Bronchial epithelial cell (primary cell): Measurements from ENCODE around the gene GFRAL. TPM values are rescaled to one million over a fixed set of nuclear protein-coding genes. Genes with fewer than 3 reads are reported as not detected.

Experiments
- DNase-seq: peaks from one replicate; pipeline ENCODE4 v3.0.0-alpha.2; 2010; ENCODE audit warnings: low read depth
- FAIRE-seq: peaks from 2 replicates; lab custom pipeline; 2011; peaks lifted over from hg19 to GRCh38; lab: Jason Lieb, UNC
- H3K27me3 ChIP-seq: 2 replicates; pipeline ENCODE4 v1.5.1; 2011; ENCODE audit warnings: low read length; ENCODE audit not compliant: control insufficient read depth, insufficient read depth
- H3K36me3 ChIP-seq: 2 replicates; pipeline ENCODE4 v1.5.1; 2011; ENCODE audit warnings: low read length; ENCODE audit not compliant: control insufficient read depth, insufficient read depth
- H3K4me3 ChIP-seq: 2 replicates; pipeline ENCODE4 v1.5.1; 2011; ENCODE audit warnings: mild to moderate bottlenecking, low read depth, low read length, control low read depth
- CTCF ChIP-seq: IDR thresholded peaks from 2 replicates; pipeline ENCODE4 v1.5.1; 2011; ENCODE audit warnings: mild to moderate bottlenecking, moderate library complexity, low read length, control low read depth, inconsistent platforms; ENCODE audit not compliant: insufficient read depth, severe bottlenecking
- total RNA-seq: library from RNA; depleted of rRNA; stranded (reverse); fragments of >200 nt; gene quantifications from 2 replicates; pipeline ENCODE4 v1.2.1, GENCODE V29; 2014

The GFRAL gene
- total RNA-seq, 1 donor from 2014 or later = not detected

GRCh38 chr6:55377150-55377549 lies 49.9 kb downstream of the GFRAL start:
- Histone ChIP-seq H3K27me3 (no peaks in the 10 kb centered on the region), H3K4me3 (no peak overlapping the region), H3K36me3 (no peaks in the 10 kb centered on the region)
- DNase-seq (no peak), FAIRE-seq (no peak)
- no peak for TF ChIP-seq CTCF

DNA sequence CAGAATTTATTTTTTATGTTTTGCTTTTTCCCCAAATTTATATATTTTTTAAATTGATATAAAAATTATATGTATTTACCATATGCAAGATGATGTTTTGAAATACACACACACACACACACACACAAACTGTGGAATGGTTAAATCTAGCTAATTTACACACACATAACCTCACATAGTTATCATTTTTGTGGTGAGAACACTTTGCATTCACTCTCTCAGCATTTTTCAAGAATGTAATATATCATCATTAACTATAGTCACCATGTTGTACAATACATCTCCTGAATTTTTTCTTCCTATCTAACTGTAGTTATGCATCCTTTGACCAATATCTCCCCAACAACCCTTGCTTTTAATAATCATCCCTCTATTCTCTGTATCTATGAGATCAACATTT lies 52.2 kb downstream of the GFRAL start:
- H3K27me3 ChIP-seq = peaks cover under 1% of the 10 kb centered on the region
- no peak overlapping the region for H3K4me3 ChIP-seq
- DNase-seq (no peak), FAIRE-seq (no peak)
- no peaks in the 10 kb centered on the region for H3K36me3 ChIP-seq
- TF ChIP-seq CTCF = no peak

- DNase-seq = no peak
Measured at GRCh38 chr6:55379895-55380294, 52.6 kb downstream of the GFRAL start.

DNA sequence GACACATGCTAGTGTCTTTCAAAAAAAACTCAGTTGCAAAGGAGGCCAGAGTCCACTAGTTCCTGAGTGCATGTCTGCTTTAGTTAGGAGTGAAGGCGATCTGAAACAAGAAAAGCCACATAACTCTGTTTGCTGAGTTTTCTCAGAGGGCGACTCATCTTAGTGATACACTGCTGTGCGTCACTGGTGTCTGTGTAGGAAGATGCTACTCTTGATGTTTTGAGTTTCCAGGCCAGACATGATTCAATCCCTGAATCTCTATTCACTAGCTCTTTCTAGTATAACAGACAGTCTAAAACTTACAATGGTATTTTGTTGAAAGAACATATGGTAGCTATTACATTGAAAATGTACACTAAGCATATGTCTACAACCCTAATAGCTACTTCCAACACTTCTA lies 60.9 kb downstream of the GFRAL start:
- FAIRE-seq = no peak
- H3K4me3 ChIP-seq = no peak overlapping the region
- peaks cover 2% of the 10 kb centered on the region for H3K27me3 ChIP-seq
- DNase-seq = peak; percentile 52
- no peaks in the 10 kb centered on the region for H3K36me3 ChIP-seq
- no peak for TF ChIP-seq CTCF

More at GRCh38 chr6:55379895-55380294, 52.6 kb downstream of the GFRAL start:
- Histone ChIP-seq H3K36me3 (no peaks in the 10 kb centered on the region), H3K4me3 (no peak overlapping the region), H3K27me3 (peaks cover 2% of the 10 kb centered on the region)
- TF ChIP-seq CTCF = no peak
- no peak for FAIRE-seq

- Histone ChIP-seq H3K27me3 (no peaks in the 10 kb centered on the region), H3K4me3 (no peak overlapping the region), H3K36me3 (no peaks in the 10 kb centered on the region)
- no peak for FAIRE-seq
- no peak for TF ChIP-seq CTCF
- DNase-seq = no peak
Measured at GRCh38 chr6:55395871-55396270, 68.6 kb downstream of the GFRAL start.

DNA sequence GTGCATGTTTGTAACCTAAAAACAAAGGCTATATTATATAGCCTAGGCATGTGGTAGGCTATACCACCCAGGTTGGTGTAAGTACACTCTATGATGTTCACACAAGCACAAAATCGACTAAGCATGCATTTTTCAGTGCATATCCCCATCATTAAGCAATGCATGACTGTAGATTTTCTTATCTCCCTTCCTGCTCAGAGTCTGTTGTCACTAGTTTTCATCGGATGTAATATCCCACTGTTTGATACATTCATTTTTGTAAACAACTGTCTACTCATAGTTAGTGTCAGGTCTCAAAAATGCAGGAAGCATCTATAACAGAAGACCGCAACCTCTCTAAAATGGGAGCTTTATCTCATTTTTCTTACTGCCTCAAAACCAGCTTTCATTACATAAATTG lies 70.7 kb downstream of the GFRAL start:
- Histone ChIP-seq H3K4me3 (no peak overlapping the region), H3K27me3 (no peaks in the 10 kb centered on the region), H3K36me3 (no peaks in the 10 kb centered on the region)
- FAIRE-seq (no peak), DNase-seq (no peak)
- TF ChIP-seq CTCF = no peak
